ENCODE measurements around the gene SLC35B2. TPM values are rescaled to one million over a fixed set of nuclear protein-coding genes. Genes with fewer than 3 reads are reported as not detected.

The SLC35B2 gene
- total and polyA plus RNA-seq, 10 donors, result 17.6 to 30.4 (median 24.0) TPM

DNA sequence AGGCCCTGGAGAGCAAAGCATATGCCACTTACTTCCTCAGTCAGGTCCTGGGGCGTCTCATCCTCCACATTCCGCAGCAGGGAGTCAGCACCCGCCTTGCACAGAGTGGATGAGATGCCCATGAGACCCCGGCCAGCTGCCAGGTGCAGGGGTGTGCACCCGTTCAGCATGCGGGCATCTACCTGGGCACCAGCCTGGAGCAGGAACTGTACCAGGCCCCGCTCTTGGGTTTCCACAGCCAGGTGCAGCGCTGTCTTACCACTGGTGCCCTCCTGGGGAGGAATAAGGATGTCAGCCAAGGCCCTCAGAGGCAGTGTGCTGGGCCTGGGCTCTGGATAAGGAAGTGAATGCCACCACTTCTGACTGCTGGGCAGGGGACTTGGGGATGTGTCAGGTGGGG lies 2.7 kb upstream of the SLC35B2 start:
- Histone ChIP-seq H3K4me1 (peaks cover 41 to 98% (median 90%) of the 10 kb centered on the region in 6 donors), H3K27me3 (replicated peaks in 1 of 7) (no peaks in the 10 kb centered on the region), H3K9me3 (no peaks in the 10 kb centered on the region), H3K4me3 (peak overlapping the region in 1 of 8 donors; percentile 35), H3K36me3 (peaks cover 2 to 59% (median 42%) of the 10 kb centered on the region in 6 donors), H3K27ac (peak overlapping the region in 7 of 8 donors; percentile 41 to 98 (median 95))
- WGBS, 5 donors, result 70 to 93% (median 89%) methylated on average over 8 of the region's 8 CpGs
- TF ChIP-seq POLR2AphosphoS5 (IDR thresholded peaks at IDR 0.05) (peak in 2 of 3 donors; percentile 39 to 54), POLR2A (IDR thresholded peaks at IDR 0.05) (no peak), CTCF (IDR thresholded peaks at IDR 0.05 in 8 of 11, conservative IDR thresholded peaks at IDR 0.05 in 3 of 11) (no peak)
- DNase-seq, result peak; percentile 81
- intact Hi-C loops (cut with DNase I; ENCODE audit: low total_unique reads), result no loop called here

DNA sequence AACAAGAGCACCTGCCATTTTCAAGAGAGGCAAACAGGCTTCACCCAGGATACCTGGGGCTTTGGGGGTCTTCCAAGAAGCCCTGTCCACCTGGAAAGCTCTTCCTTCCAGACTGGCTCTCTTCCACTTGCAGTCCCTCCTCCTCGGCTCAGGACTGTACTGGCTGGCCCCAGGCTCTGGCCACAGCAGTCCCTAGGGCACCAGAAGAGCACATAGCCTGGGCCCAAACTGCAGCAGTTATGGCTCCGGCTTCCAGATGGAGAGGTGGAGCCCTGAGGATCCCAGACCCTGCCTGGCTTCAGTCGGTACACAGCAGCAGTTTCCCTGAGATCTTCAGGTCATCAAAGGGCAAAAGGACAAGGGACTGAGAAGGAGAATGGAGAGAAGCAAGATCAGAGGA lies 1.6 kb upstream of the SLC35B2 start:
- Histone ChIP-seq H3K36me3 (peaks cover 7 to 70% (median 52%) of the 10 kb centered on the region in 6 donors), H3K27ac (peak overlapping the region in 7 of 8 donors; percentile 41 to 98 (median 95)), H3K9me3 (no peaks in the 10 kb centered on the region), H3K4me3 (no peak overlapping the region), H3K4me1 (peaks cover 41 to 98% (median 92%) of the 10 kb centered on the region in 6 donors), H3K27me3 (replicated peaks in 1 of 7) (no peaks in the 10 kb centered on the region)
- TF ChIP-seq CTCF (IDR thresholded peaks at IDR 0.05 in 8 of 11, conservative IDR thresholded peaks at IDR 0.05 in 3 of 11) (no peak), POLR2AphosphoS5 (IDR thresholded peaks at IDR 0.05) (peak in 1 of 3 donors; percentile 12)
- intact Hi-C loops (cut with DNase I; ENCODE audit: low total_unique reads), result no loop called here
- 80 to 87% (median 86%) methylated on average over 3 of the region's 3 CpGs for WGBS, 5 donors
- peak; percentile 68 for DNase-seq

DNA sequence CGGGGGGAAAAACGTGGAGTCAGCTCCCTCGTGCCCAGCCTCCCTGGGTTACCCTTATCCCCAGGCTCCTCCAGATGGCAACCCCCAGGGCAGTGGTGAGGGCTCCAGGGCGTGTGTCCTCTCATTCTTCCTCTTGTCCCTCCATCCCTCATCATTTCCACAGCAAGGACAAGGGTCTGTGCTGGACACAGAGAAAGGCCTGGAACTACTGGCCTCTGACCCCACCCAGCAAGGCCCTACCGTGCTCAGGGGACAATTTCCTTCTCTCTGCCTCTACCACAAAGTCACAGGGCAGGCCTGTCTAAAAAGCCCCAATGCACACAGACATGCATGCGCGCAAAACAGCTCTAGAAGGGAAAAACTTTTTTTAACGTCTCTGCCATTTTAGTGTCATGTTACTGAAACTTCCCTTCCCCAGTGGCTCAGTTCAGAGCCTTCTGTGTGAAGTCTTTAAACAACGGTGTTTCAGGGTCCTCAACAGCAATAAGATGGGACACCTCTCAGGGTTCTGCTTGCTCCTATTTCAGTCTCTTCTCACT lies 1.1 kb upstream of the SLC35B2 start:
- DNase-seq, result peak; percentile 76
- Histone ChIP-seq H3K27ac (peak overlapping the region in 7 of 8 donors; percentile 91 to 98 (median 95)), H3K27me3 (replicated peaks in 1 of 7) (no peaks in the 10 kb centered on the region), H3K4me3 (peak overlapping the region in 2 of 8 donors; percentile 92 to 98), H3K36me3 (peaks cover 7 to 75% (median 58%) of the 10 kb centered on the region in 6 donors), H3K9me3 (no peaks in the 10 kb centered on the region), H3K4me1 (peaks cover 41 to 98% (median 92%) of the 10 kb centered on the region in 6 donors)
- TF ChIP-seq POLR2AphosphoS5 (IDR thresholded peaks at IDR 0.05) (no peak), POLR2A (IDR thresholded peaks at IDR 0.05) (no peak), CTCF (IDR thresholded peaks at IDR 0.05 in 8 of 11, conservative IDR thresholded peaks at IDR 0.05 in 3 of 11) (no peak)
- intact Hi-C loops (cut with DNase I; ENCODE audit: low total_unique reads), result no loop called here
- WGBS, 5 donors, result 59 to 74% (median 67%) methylated on average over 9 of the region's 9 CpGs

DNA sequence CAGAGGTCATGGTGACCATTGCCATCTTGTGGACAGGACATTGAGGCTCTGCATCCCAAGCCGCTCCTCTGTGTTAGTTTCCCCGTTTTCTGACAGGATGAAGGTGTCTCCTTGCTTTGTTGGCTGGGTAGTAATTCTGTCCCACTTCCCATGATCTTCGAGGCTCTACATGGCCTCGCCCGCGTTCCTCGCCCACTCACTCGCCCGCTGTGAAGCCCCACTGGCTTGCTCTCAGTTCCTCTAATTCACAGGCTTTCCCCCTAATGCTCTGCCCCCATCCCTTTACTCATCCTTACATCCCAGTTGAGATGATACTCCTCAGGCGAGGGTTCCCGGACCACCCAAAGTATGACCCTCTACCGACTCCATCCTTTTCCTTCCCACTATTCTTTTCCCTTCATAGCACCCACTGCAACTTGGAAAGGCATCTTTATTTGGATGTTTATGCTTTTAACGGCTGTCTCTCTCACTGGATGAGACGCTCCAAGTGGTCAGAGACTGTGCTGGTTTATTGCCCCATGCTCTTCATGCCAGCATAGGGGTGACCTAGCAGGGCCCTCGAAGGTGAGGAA lies 511 bp upstream of the SLC35B2 start:
- WGBS, 5 donors, result 28 to 37% (median 36%) methylated on average over 15 of the region's 15 CpGs
- peaks cover 7 to 81% (median 63%) of the 10 kb centered on the region in 6 donors for H3K36me3 ChIP-seq
- H3K27me3 ChIP-seq (replicated peaks in 1 of 7), result no peaks in the 10 kb centered on the region
- TF ChIP-seq CTCF (IDR thresholded peaks at IDR 0.05 in 8 of 11, conservative IDR thresholded peaks at IDR 0.05 in 3 of 11) (peak in 7 of 11 experiments; percentile 0 to 52 (median 7)), POLR2AphosphoS5 (IDR thresholded peaks at IDR 0.05) (peak in 1 of 3 donors; percentile 36), POLR2A (IDR thresholded peaks at IDR 0.05) (no peak)
- no peaks in the 10 kb centered on the region for H3K9me3 ChIP-seq
- no peak for DNase-seq
- peaks cover 41 to 98% (median 90%) of the 10 kb centered on the region in 6 donors for H3K4me1 ChIP-seq
- intact Hi-C loops (cut with DNase I; ENCODE audit: low total_unique reads), result no loop called here
- H3K4me3 ChIP-seq, result peak overlapping the region; percentile 78 to 98 (median 88)
- H3K27ac ChIP-seq, result peak overlapping the region; percentile 91 to 98 (median 94)

Measured in spleen (tissue), 11 donors.